Renal cortical epithelial cell (primary cell): Measurements from ENCODE around the gene ART4. TPM values are rescaled to one million over a fixed set of nuclear protein-coding genes. Genes with fewer than 3 reads are reported as not detected.
A peak's percentile ranks its signal among the peaks of the same experiment; 100 is the strongest.

Source experiments
- DNase-seq: peaks from one replicate; pipeline ENCODE4 v3.0.0-alpha.2; 2011; ENCODE audit warnings: low read depth
- total RNA-seq: library from RNA; depleted of rRNA; stranded (reverse); fragments of >200 nt; gene quantifications from 2 replicates; pipeline ENCODE4 v1.2.3, GENCODE V29; 2014

Gene ART4
- total RNA-seq, 1 donor from 2014 or later, result not detected

GRCh38 chr12:14850929-14851663, 7.8 kb upstream of the ART4 start:
- DNase-seq, result no peak

GRCh38 chr12:14849661-14850060, 6.3 kb upstream of the ART4 start:
- no peak for DNase-seq

GRCh38 chr12:14846876-14847580, 3.7 kb upstream of the ART4 start:
- DNase-seq, result peak; percentile 65

GRCh38 chr12:14846042-14846587, 2.8 kb upstream of the ART4 start:
- DNase-seq, result no peak

GRCh38 chr12:14845350-14845750, 2.0 kb upstream of the ART4 start:
- peak; percentile 53 for DNase-seq

GRCh38 chr12:14844401-14844800, 1.1 kb upstream of the ART4 start:
- DNase-seq, result no peak

GRCh38 chr12:14842315-14842714, 1.0 kb downstream of the ART4 start:
- DNase-seq, result no peak

- DNase-seq, result peak; percentile 89
These were observed 1.6 kb downstream of the ART4 start for GRCh38 chr12:14841761-14842160.

- no peak for DNase-seq
These were observed 2.7 kb downstream of the ART4 start for GRCh38 chr12:14840616-14841015.

GRCh38 chr12:14839262-14839661, 4.1 kb downstream of the ART4 start:
- no peak for DNase-seq

- peak; percentile 93 for DNase-seq
These were observed 6.8 kb downstream of the ART4 start for GRCh38 chr12:14836336-14837210.

GRCh38 chr12:14834509-14834908, 8.8 kb downstream of the ART4 start:
- peak; percentile 6 for DNase-seq

- peak; percentile 19 for DNase-seq
These were observed 9.4 kb downstream of the ART4 start for GRCh38 chr12:14833952-14834351.

GRCh38 chr12:14833336-14833735, 10.0 kb downstream of the ART4 start:
- no peak for DNase-seq

GRCh38 chr12:14828892-14829291, 14.4 kb downstream of the ART4 start:
- peak; percentile 23 for DNase-seq

- no peak for DNase-seq
These were observed 16.3 kb downstream of the ART4 start for GRCh38 chr12:14827043-14827442.

- DNase-seq, result no peak
These were observed 16.8 kb downstream of the ART4 start for GRCh38 chr12:14826491-14826890.

- no peak for DNase-seq
These were observed 18.1 kb downstream of the ART4 start for GRCh38 chr12:14825256-14825655.

GRCh38 chr12:14824012-14824634, 19.2 kb downstream of the ART4 start:
- no peak for DNase-seq

- no peak for DNase-seq
These were observed 29.3 kb downstream of the ART4 start, which contains the start of gene SMCO3 for GRCh38 chr12:14814014-14814413. TSS of gene SMCO3 (minus strand) at chr12:14814182. CDS start at chr12:14806680, 7,502 bp downstream.

GRCh38 chr12:14811486-14811885, 31.8 kb downstream of the ART4 start:
- no peak for DNase-seq
